ENCODE results near the gene C16orf54.

DNA sequence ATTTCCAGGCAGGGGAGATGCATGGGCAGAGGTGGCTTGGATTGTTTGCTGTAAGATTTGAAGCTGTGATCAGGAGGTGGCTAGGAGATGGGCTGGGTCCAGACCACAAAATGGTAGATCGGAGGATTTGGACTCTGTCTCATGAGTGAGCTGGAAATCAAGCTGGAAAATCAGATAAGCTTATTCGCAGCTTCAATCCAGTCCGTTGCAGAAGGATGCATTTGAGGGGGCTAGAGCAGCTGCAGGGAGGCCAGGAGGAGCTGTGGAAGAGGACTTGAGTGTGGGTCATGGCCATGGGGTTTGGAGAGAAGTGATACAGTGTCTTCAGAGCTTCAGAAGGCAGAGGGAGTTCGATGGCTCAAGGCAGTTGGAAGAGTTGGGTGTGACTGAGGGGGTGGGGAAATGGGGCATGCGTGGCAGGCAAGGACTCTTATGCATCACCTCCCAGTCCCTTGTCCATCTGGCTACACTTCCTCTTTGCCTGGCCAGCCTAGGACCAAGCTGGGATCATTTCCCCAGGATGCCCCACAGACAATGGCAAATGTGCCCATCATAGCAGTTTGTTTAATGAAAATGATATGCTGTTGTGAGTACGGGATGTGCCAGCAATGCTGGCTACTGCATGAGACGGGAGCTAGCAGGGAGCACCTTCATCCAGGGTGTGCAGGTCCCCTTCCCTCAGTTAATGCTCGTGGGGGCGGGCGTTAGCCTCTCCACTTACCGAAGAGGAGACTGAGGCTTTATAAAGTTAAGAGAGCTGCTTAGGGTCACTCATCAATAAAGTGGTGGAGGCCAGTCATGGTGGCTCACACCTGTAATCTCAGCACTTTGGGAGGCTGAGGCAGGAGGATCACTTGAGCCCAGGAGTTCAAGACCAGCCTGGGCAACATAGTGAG, 46.2 kb downstream of the C16orf54 start:
- no peak for TF ChIP-seq CTCF (IDR thresholded peaks at IDR 0.05; ENCODE audit: borderline replicate concordance, extremely low read depth, low read length, poor library complexity, severe bottlenecking)
- TF ChIP-seq EZH2 (IDR thresholded peaks at IDR 0.05; ENCODE audit: borderline replicate concordance, low read depth, low read length, severe bottlenecking) = no peak

Data from DND-41 (cell line).